Stimulated activated CD8-positive, alpha-beta memory T cell treated with anti-CD3 and anti-CD28 coated beads, Interleukin-4, amount 100 ng/mL, for 24 hours (primary cell): Measurements from ENCODE around the gene SIK1.
"Not testable (repeated sequence)": the region's sequence is repeated elsewhere in the genome, so short reads cannot be mapped to it uniquely, and the experiment has no call there.

Experiments
- DNase-seq: peaks from one replicate; pipeline ENCODE4 v3.0.0-alpha.2; 2020; ENCODE audit warnings: low read depth

The SIK1 gene

GRCh38 chr21:43396788-43397438 lies 30.0 kb downstream of the SIK1 start:
- DNase-seq: not testable (repeated sequence)

- DNase-seq: not testable (repeated sequence)
Observed at GRCh38 chr21:43383351-43383750, 43.6 kb downstream of the SIK1 start.

GRCh38 chr21:43382902-43383301 lies 44.0 kb downstream of the SIK1 start:
- DNase-seq: not testable (repeated sequence)

- DNase-seq: not testable (repeated sequence)
Observed at GRCh38 chr21:43380852-43381533, 45.9 kb downstream of the SIK1 start.

GRCh38 chr21:43380337-43380736 lies 46.6 kb downstream of the SIK1 start:
- not testable (repeated sequence) for DNase-seq

- not testable (repeated sequence) for DNase-seq
Observed at GRCh38 chr21:43379626-43380122, 47.3 kb downstream of the SIK1 start.

GRCh38 chr21:43376478-43376882 lies 50.5 kb downstream of the SIK1 start:
- DNase-seq: no peak

GRCh38 chr21:43375837-43376477 lies 51.0 kb downstream of the SIK1 start:
- no peak for DNase-seq

- DNase-seq: no peak
Observed at GRCh38 chr21:43375006-43375836, 51.7 kb downstream of the SIK1 start.

GRCh38 chr21:43374228-43374885 lies 52.6 kb downstream of the SIK1 start:
- DNase-seq: no peak

- DNase-seq: no peak
Observed at GRCh38 chr21:43373362-43374227, 53.3 kb downstream of the SIK1 start.

- no peak for DNase-seq
Observed at GRCh38 chr21:43372663-43373361, 54.1 kb downstream of the SIK1 start.

- DNase-seq: no peak
Observed at GRCh38 chr21:43371786-43372185, 55.1 kb downstream of the SIK1 start.

GRCh38 chr21:43370888-43371570 lies 55.9 kb downstream of the SIK1 start:
- no peak for DNase-seq

- no peak for DNase-seq
Observed at GRCh38 chr21:43370091-43370658, 56.8 kb downstream of the SIK1 start.

GRCh38 chr21:43369596-43370090 lies 57.3 kb downstream of the SIK1 start:
- no peak for DNase-seq

GRCh38 chr21:43369124-43369523 lies 57.8 kb downstream of the SIK1 start:
- DNase-seq: no peak

GRCh38 chr21:43368685-43369084 lies 58.2 kb downstream of the SIK1 start:
- DNase-seq: no peak

- DNase-seq: no peak
Observed at GRCh38 chr21:43367859-43368258, 59.1 kb downstream of the SIK1 start.
